Activated gamma-delta T cell treated with Interleukin-2 at 50 U/mL for 16 hours (primary cell): ENCODE results near the gene KCNF1.

Source experiments
- DNase-seq: peaks from one replicate; pipeline ENCODE4 v3.0.0-alpha.2; 2020

The KCNF1 gene

DNA sequence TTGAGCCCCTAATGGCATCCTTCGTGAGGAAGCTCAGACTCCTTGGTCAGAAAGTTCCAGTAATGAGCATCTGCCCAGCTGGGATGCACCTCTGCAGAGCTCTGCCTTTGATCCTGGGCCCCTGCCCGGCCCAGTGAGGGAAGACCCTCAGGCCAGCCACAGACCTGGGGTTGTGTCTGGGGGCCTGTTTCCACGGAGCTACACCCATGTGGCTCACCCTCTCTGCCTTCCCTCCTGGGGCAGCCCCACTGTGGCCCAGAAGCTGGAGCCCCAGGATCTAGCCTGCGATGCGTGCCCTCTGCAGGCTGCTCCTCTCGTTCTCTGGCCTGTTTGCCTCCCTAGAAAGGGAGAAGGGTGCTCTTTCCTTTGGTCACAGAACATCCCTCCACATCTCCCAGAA is 9.8 kb downstream of the KCNF1 start:
- DNase-seq = no peak

GRCh38 chr2:10922307-10923007 is 10.7 kb downstream of the KCNF1 start:
- no peak for DNase-seq

DNA sequence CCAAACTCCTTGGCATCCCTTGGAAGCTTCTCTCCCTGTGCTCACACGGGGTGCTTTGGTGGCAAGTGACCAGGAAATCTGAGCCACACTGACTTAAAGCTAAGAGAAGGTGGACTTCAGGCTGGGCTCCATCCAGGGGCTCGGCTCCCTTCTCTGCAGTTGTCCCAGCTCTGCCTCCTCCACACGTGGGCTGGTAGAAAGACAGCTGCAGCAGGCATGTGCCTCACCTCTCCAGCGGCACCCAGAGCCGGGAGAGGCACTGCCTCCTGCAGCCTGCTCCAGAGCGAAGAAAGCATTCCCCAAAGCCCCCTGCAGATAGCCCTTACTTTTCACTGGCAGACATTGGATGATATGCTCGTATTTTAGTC is 11.3 kb downstream of the KCNF1 start:
- DNase-seq = no peak

DNA sequence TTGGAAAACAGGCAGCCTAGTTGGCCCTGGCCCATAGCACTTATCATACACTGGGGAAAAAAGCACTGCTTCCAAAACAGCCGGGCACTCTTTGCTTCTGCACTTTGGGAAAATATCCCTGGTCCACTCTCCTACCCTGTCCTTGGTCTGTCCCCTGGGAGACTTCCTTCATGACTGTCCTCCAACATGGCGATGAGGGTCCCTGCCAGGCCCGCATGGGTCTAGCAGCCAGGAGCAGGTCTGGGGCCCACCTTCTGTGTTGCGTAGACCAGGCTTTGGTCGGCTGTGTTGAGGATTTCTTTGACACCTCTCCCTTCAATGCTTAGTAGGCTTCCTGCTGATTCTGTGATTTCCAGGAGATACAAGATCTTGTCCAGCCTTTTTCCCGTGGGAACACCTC is 12.2 kb downstream of the KCNF1 start:
- DNase-seq = no peak

DNA sequence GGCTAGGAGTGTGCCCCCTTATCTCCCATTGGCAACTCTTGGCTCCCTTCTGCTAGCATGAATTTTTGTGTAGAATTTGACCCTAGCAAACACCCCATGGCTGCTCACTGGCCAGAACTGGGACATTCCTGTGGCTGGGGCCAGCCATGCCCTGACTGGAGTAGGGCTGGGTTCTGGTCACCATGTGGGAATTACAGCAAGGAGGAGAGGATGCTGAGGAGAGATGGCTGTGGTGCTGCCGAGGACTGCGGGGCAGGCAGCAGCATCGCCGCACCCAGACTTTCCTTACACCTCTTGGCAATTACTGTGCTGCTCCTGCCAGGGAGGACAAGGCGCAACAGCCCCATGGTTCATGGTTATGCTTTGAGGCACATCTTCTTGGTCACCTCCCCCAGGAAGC is 12.7 kb downstream of the KCNF1 start:
- no peak for DNase-seq

DNA sequence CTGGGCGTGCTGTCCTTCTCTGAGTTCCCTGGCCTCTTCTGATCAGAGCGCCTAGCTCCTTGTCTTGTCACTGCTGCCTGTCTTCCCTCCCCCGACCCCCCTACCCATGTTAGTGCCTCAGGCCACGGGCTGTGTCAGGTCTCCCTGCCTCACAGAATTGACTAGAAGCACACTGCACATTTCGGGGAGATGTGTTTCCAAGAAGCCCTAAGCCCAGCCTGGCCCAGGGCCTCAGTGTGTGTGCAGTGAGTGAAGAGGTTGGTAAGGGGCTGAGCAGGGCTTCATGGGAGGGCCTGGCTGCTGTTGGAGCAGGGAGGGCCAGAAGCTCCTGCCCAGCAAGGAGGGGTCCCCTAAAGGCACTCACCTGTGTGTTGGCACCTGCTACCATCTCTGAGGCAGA is 13.1 kb downstream of the KCNF1 start:
- no peak for DNase-seq

DNA sequence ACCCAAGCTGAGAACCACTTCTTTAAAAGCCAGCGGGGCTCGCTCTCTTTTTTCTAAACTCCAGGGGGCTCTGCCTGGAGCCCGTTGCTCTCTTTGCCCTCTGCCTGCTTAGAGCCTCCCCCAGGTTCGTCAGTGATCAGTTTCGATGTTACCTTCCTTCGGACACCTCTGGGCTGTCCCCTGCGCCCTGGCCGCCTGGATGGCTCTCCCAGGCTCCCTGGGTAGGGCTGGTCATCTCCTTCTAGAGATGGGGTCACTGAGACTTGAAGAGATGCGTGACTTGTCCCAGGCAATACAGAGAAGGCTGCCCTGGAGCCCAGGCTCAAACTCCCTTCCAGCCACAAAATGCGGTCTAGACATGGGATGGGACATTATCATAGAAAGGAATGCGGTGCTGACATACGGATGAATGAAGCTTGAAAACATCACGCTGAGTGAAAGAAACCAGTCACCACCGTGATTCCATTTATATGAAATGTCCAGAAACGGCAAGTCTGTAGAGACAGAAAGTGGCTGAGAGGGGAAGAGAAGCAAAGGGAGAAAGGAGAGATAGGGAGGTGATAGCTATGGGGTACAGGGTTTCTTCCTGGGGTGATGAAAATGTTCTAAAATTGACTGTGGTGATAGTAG is 14.6 kb downstream of the KCNF1 start:
- no peak for DNase-seq

GRCh38 chr2:10930721-10931516 is 19.2 kb downstream of the KCNF1 start:
- DNase-seq = no peak

DNA sequence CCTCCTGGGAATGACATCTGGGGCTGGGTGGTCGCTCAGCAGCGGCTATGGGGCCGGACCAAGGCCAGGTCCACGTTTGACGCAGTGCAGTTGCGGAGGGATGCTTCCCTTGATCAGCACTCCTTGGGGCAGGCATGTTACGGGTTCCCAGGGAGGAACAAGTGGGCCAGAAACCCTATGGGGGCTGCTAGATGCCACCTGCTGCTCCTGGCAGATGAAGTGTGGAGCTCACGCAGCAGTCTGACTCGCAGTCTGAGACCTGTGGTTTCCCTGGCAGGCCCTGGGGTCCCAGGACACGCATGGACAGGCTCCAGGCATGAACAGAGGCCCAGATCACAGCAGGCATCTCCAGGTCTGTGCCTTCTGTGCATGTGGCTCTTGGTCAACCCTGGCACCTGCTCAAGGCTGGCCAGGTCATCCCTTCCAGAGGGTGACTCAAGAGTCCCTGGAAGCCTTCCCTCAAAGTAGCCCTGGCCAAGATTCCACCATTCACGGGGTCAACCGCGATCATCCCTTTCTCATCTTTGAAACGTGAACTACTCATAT is 20.0 kb downstream of the KCNF1 start:
- DNase-seq = no peak

DNA sequence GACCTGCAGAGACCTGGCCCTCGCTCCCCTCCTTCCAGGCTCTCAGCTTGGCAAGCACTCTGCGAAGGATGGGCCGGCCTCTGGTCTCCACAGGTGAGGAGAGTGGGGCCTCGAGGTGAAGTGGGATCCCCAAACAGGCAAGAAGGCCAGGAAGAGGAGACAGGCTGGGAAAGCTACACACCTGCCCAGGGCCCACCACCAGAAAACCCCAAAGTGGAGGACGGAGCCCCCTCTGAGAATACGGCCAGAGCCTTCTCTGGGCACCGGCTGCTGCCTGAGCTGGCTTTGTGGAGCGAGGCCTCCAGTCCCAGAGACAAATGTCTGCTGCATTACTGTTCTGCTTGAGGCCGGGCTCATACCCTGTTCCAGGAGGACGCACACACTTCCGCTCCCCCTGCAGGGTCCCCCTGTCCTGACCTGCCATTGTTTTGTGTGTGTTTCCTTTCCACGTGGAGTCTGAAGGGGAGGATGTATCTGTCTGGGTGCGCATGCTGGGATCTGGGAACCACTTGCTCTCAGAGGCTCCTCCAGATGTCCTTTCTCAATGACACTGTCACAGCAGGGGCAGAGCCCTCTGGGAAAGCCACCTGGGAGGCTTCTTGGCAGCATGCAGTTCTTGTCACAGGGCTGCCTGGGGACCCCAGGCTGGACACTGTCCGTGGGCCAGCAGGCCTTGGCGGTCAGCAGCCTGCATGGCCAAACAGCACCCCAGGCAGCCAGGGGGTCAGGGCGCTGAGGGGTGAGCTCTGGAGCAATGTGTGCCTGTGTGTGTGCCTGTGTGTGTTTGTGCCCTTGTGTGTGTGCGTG is 20.8 kb downstream of the KCNF1 start:
- DNase-seq = no peak

DNA sequence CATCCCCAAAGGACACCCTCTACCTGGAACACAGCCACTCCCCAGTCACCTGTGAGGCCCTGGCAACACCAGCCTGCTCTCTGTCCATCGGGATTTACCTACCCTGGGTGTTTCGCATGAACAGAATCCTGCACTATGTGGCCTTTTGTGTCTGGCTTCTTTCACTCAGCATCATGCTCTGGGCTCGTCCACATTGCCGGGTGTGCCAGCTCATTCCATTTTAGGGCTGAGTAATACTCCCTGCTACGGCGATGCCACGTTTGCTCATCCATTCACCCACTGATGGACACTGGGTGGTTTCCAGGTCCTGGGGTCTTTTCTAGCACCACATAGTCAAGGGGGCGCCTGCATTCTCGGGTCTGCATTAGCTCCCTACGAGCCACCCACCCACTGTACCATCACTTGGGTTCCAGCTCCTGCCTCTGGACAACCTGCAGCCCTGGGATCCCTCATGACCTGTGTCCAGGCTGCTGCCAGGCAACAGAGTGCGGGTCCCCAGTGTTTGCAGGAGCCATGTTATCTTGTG is 22.0 kb downstream of the KCNF1 start:
- no peak for DNase-seq

DNA sequence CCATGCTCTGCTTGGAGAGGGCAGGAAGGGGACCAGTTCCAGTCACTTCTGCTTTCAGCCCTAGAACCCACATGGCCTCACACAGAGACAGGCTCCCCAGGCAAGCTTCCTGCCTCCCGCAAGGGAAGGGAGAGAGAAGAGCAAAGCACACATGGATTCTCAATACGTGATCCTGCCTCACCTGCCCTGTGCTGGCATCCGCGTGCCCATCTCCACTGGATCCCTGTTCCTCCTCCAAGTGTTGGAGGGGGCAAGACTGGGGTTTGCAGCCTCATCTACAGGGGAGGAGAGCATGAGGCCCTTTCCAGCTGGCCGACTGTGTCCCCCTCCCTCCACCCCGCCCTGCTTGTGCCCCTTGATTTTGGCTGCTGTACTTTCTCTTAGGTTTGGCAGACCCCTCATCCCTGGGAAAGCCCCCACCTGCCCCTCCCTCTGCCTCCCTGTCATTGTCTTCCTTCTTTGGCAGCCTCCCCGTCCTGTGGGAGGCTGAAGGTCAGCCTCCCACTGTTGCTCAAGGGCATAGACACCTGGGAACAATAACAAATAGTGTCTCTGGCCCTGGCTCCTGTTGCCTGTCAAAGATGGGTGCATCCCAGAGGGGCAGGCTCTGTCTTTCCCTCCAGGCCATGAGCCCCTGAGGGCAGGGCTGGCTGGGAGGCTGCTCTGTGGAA is 22.7 kb downstream of the KCNF1 start:
- no peak for DNase-seq

DNA sequence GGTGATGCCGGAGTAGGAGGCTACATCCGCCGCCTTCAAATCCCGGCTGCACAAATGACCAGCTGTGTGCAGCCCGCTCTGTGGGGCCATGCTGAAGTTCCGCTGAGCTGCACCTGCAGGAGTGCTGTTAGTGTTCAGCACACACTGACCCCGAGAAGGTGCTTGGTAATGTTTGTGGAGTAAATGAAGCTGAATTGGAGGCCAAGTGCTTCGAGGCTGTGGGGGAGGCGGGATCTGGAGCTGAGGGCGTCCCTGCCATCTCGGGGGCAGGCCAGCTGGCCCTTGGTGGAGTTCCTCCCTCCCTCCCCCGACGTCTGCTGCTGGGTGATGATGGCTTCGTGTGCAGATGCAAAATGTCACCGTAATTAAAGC is 23.2 kb downstream of the KCNF1 start:
- no peak for DNase-seq

DNA sequence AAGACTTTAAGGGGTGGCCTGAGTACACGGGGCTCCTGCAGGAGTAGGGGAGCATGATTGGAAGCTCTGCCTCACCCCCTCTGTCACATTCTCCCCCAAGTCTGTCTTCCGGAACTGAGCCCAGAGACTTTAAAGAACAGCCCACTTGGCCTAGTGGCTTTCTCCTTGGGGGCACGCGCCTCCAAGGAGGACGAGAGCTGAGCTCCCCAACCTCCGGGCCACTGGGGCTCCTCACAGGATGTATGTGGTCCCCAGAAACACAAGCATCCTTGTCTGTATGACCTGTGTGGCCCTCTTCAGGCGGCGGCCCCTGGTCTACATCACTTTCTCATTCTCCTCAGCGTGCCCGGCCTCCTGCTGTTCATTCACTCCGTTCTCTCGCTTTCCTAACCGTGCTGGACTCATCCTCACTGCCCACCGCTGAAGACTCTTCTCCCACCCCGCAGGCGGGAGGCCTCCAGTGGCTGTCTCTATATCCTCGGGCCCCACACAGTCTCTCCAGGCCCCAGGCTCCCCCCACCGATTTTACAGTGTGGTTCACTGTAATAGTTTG is 23.7 kb downstream of the KCNF1 start:
- DNase-seq = no peak

GRCh38 chr2:10935953-10936942 is 24.5 kb downstream of the KCNF1 start:
- DNase-seq = no peak

GRCh38 chr2:10939058-10939457 is 27.3 kb downstream of the KCNF1 start:
- no peak for DNase-seq

DNA sequence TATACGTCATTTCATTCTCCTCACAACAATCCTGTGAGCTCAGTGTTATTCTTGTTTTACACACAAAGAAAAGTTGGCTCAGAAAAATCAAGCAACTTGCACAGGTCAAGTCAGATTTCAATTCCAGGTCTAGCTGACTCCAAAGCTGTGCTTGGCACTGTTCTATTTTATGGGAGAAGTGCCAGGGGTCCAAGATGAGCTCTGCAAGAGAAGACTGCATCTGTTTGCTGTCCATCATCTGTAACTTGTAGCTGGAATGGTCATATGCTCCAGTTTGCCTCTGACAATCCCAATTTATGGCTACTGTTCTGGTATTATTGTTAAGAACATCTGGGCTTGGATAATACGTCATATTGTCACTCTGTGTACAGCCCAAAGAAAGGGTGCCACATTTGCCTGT is 28.9 kb downstream of the KCNF1 start:
- DNase-seq = no peak

- DNase-seq = no peak
These were observed 29.6 kb downstream of the KCNF1 start for GRCh38 chr2:10941383-10941782.

GRCh38 chr2:10944799-10945198 is 33.1 kb downstream of the KCNF1 start:
- no peak for DNase-seq

GRCh38 chr2:10946394-10946793 is 34.7 kb downstream of the KCNF1 start:
- DNase-seq = no peak

DNA sequence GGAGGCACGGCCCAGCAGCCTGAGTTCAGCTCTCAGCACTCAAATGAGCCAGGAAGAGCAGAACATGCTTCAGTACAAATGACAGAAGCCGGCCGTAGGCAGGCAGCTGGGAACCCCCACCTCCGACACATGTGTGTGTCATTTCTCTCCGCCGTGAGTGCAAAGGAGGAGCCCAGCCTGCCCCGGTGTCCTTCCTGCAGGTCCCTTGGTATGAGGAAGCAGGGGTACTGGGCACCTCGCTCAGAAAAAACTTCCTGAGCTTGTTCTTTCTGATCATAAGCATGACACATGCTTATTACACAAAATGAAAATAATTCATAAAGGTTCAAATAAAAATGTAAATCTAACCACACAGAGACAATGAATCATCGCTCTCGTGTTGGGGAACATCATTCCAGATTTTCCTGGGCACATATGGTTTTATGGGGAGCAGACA is 35.3 kb downstream of the KCNF1 start:
- no peak for DNase-seq
